ENCODE measurements around the gene IFT43. TPM values are rescaled to one million over a fixed set of nuclear protein-coding genes. Genes with fewer than 3 reads are reported as not detected.
"Not testable (repeated sequence)": the region's sequence is repeated elsewhere in the genome, so short reads cannot be mapped to it uniquely, and the experiment has no call there.

Gene IFT43
- total RNA-seq, 6 experiments from 2014 or later, result 27.1 to 33.4 (median 29.3) TPM

DNA sequence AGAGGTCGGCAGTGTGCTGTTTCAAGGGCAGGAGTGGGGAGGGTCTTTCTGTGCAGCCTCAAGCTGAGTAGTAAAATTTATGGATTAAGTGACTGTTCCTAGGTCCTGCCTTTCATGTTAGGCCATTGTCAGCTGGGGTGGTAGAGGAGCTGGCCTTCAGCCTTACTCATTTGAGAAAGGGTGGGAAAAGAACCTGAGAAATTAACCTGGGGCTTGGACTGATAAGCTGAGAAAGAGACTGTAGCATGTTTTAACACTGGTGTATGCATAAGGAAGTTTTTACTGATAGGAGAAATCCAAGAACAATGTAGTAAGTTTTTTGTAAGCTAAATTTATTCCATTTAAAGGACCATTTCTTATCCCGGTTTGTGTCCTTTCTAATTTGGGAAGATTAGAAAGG is 20.7 kb downstream of the IFT43 start:
- no peak overlapping the region for H3K4me3 Mint-ChIP-seq
- no peak overlapping the region for H3K27ac Mint-ChIP-seq
- H3K4me1 Mint-ChIP-seq (ENCODE audit: low read depth), result peaks cover 12% of the 10 kb centered on the region
- no peak for TF ChIP-seq CTCF (IDR thresholded peaks at IDR 0.05)
- no peaks in the 10 kb centered on the region for H3K27me3 Mint-ChIP-seq (ENCODE audit: insufficient read depth)
- H3K36me3 Mint-ChIP-seq (ENCODE audit: low read depth), result peaks cover 43% of the 10 kb centered on the region
- peaks cover 11% of the 10 kb centered on the region for H3K9me3 Mint-ChIP-seq
- no peak for DNase-seq

GRCh38 chr14:76007379-76007778 is 21.8 kb downstream of the IFT43 start:
- Mint-ChIP-seq H3K27me3 (ENCODE audit: insufficient read depth) (no peaks in the 10 kb centered on the region), H3K4me3 (no peak overlapping the region), H3K36me3 (ENCODE audit: low read depth) (peaks cover 37% of the 10 kb centered on the region), H3K27ac (no peak overlapping the region), H3K4me1 (ENCODE audit: low read depth) (peaks cover 18% of the 10 kb centered on the region), H3K9me3 (peaks cover 11% of the 10 kb centered on the region)
- no peak for TF ChIP-seq CTCF (IDR thresholded peaks at IDR 0.05)
- no peak for DNase-seq

- Mint-ChIP-seq H3K27me3 (ENCODE audit: insufficient read depth) (no peaks in the 10 kb centered on the region), H3K9me3 (peaks cover 11% of the 10 kb centered on the region), H3K4me3 (no peak overlapping the region), H3K36me3 (ENCODE audit: low read depth) (peaks cover 37% of the 10 kb centered on the region), H3K27ac (no peak overlapping the region), H3K4me1 (ENCODE audit: low read depth) (peaks cover 21% of the 10 kb centered on the region)
- DNase-seq, result no peak
- TF ChIP-seq CTCF (IDR thresholded peaks at IDR 0.05), result no peak
Observed at GRCh38 chr14:76007852-76008251, 22.3 kb downstream of the IFT43 start.

GRCh38 chr14:76009627-76010026 is 24.1 kb downstream of the IFT43 start:
- H3K27ac Mint-ChIP-seq; H3K27me3 Mint-ChIP-seq (ENCODE audit: insufficient read depth); DNase-seq; H3K4me3 Mint-ChIP-seq; H3K9me3 Mint-ChIP-seq: not testable (repeated sequence)
- Mint-ChIP-seq H3K4me1 (ENCODE audit: low read depth) (peaks cover 21% of the 10 kb centered on the region), H3K36me3 (ENCODE audit: low read depth) (peaks cover 41% of the 10 kb centered on the region)

GRCh38 chr14:76011930-76012329 is 26.4 kb downstream of the IFT43 start:
- no peak overlapping the region for H3K4me3 Mint-ChIP-seq
- no peak for TF ChIP-seq CTCF (IDR thresholded peaks at IDR 0.05)
- peaks cover 21% of the 10 kb centered on the region for H3K4me1 Mint-ChIP-seq (ENCODE audit: low read depth)
- no peak overlapping the region for H3K27ac Mint-ChIP-seq
- H3K27me3 Mint-ChIP-seq (ENCODE audit: insufficient read depth), result no peaks in the 10 kb centered on the region
- H3K36me3 Mint-ChIP-seq (ENCODE audit: low read depth), result peaks cover 29% of the 10 kb centered on the region
- no peaks in the 10 kb centered on the region for H3K9me3 Mint-ChIP-seq
- DNase-seq, result no peak

- Mint-ChIP-seq H3K27me3 (ENCODE audit: insufficient read depth) (no peaks in the 10 kb centered on the region), H3K4me3 (no peak overlapping the region), H3K36me3 (ENCODE audit: low read depth) (peaks cover 33% of the 10 kb centered on the region), H3K4me1 (ENCODE audit: low read depth) (peaks cover 17% of the 10 kb centered on the region), H3K9me3 (no peaks in the 10 kb centered on the region), H3K27ac (no peak overlapping the region)
- DNase-seq, result no peak
- no peak for TF ChIP-seq CTCF (IDR thresholded peaks at IDR 0.05)
Observed at GRCh38 chr14:76012354-76012753, 26.8 kb downstream of the IFT43 start.
